Panc1 (cell line): ENCODE results near the gene BRICD5. TPM values are rescaled to one million over a fixed set of nuclear protein-coding genes. Genes with fewer than 3 reads are reported as not detected.

Experiments used
- ATAC-seq: fragments of 200-7000 bp; cut with Tn5 transposase; 2 replicates; pipeline ENCODE4 v1.9.1; 2020; ENCODE audit warnings: mild to moderate bottlenecking, moderate library complexity
- BruUV-seq: library from RNA; stranded (reverse); fragments of 400-500 nt; replicated peaks from 2 replicates; lab custom pipeline; 2021; lab: Mats Ljungman, UMichigan
- CTCF ChIA-PET: fragments of 300-600 bp; sonication (Branson Sonifier 250); formaldehyde crosslinking; loops from one replicate; lab custom pipeline; 2022; ENCODE audit warnings: antibody characterized with exemption; lab: Charles Lee
- POLR2A ChIA-PET: fragments of 300-600 bp; sonication (Branson Sonifier 250); formaldehyde crosslinking; loops from one replicate; lab custom pipeline; 2022; ENCODE audit warnings: antibody characterized with exemption; lab: Charles Lee
- DNase-seq: peaks from one replicate; pipeline ENCODE4 v3.0.0-alpha.2; 2010; ENCODE audit warnings: low read depth, low spot score
- H3K27ac ChIP-seq: 2 replicates; pipeline ENCODE4 v1.5.1; 2011; ENCODE audit warnings: mild to moderate bottlenecking, low read length, inconsistent platforms
- H3K27me3 ChIP-seq: fragments of 200-500 bp; sonication (Bioruptor generic); 2 replicates; pipeline ENCODE4 v1.6.0; 2014; ENCODE audit warnings: low read length, inconsistent platforms; ENCODE audit not compliant: control insufficient read depth, insufficient read depth
- H3K36me3 ChIP-seq: fragments of 200-500 bp; sonication (Bioruptor generic); 2 replicates; pipeline ENCODE4 v1.5.1; 2014; ENCODE audit warnings: inconsistent platforms, mild to moderate bottlenecking, low read length, moderate library complexity; ENCODE audit not compliant: control insufficient read depth, insufficient read depth
- H3K4me1 ChIP-seq: 2 replicates; pipeline ENCODE4 v1.5.1; 2011; ENCODE audit warnings: inconsistent platforms, mild to moderate bottlenecking, low read length, moderate library complexity; ENCODE audit not compliant: control insufficient read depth, insufficient read depth
- H3K4me3 ChIP-seq, 2 experiments: 2 replicates each; pipeline ENCODE4 v1.5.1; 2011 to 2012; ENCODE audit warnings: low read depth in 2 of 2, low read length in 2 of 2, mild to moderate bottlenecking in 2 of 2, inconsistent platforms in 1 of 2, moderate library complexity in 1 of 2
- H3K9me3 ChIP-seq: fragments of 200-500 bp; sonication (Bioruptor generic); 2 replicates; pipeline ENCODE4 v1.5.1; 2014; ENCODE audit warnings: low read depth, mild to moderate bottlenecking, inconsistent platforms, low read length, moderate library complexity; ENCODE audit not compliant: control insufficient read depth, insufficient read depth
- CTCF ChIP-seq: fragments of 450-650 bp; IDR thresholded peaks from 2 replicates; pipeline ENCODE4 v1.5.1; 2017; ENCODE audit warnings: mild to moderate bottlenecking
- POLR2AphosphoS5 ChIP-seq: IDR thresholded peaks from 2 replicates; pipeline ENCODE4 v1.6.1; 2012; ENCODE audit warnings: mild to moderate bottlenecking, low read depth, low read length, moderate library complexity
- REST ChIP-seq, 2 experiments: IDR thresholded peaks; 2 replicates each; pipeline ENCODE4 v1.6.1; 2011 to 2012; ENCODE audit warnings: low read depth in 2 of 2, control low read depth in 1 of 2, low read length in 1 of 2, mild to moderate bottlenecking in 1 of 2, moderate library complexity in 1 of 2; ENCODE audit not compliant: insufficient read depth in 1 of 2
- SIN3A ChIP-seq: IDR thresholded peaks from 2 replicates; pipeline ENCODE4 v1.6.1; 2012; ENCODE audit warnings: low read depth, mild to moderate bottlenecking, low read length, moderate library complexity, borderline replicate concordance; ENCODE audit not compliant: insufficient read depth
- TCF7L2 ChIP-seq: IDR thresholded peaks from 2 replicates; pipeline ENCODE4 v1.6.1; 2011; ENCODE audit warnings: mild to moderate bottlenecking, low read depth, low read length, inconsistent platforms
- in situ Hi-C: cut with HindIII; loops from 2 replicates; pipeline ENCODE4 v1.10.0; 2016; ENCODE audit warnings: low sequenced_read_pairs, low pct_unique_long_range_greater_than_20kb
- intact Hi-C: fragments of 100-400 bp; cut with micrococcal nuclease; formaldehyde crosslinking; loops from one replicate; pipeline ENCODE4 v1.10.0; 2022; ENCODE audit not compliant: unreplicated experiment
- total RNA-seq: library from RNA; stranded (reverse); gene quantifications from one replicate; pipeline ENCODE4 v1.2.1, GENCODE V29; 2021; ENCODE audit not compliant: unreplicated experiment

The BRICD5 gene
- total RNA-seq, 1 experiment from 2014 or later, result 8.7 TPM

- DNase-seq (no peak), ATAC-seq (no peak)
- ChIA-PET CTCF (interaction anchor here (0.7 to 1.1 kb wide), 2 partner anchors 31 to 201 kb away, joined by 3 to 5 read pairs; no protein-coding TSS in a partner anchor), POLR2A (interaction anchor here (0.7 kb wide), 1 partner anchor 11 kb away, joined by 12 read pairs; no protein-coding TSS in a partner anchor)
- Histone ChIP-seq H3K4me1 (peaks cover 16% of the 10 kb centered on the region), H3K4me3 (peak overlapping the region in 1 of 2 experiments; percentile 10; a peak in 1 of 4 replicates), H3K27me3 (no peaks in the 10 kb centered on the region), H3K36me3 (peaks cover 8% of the 10 kb centered on the region; the same call in 1 of the 2 replicates), H3K9me3 (no peaks in the 10 kb centered on the region), H3K27ac (peak overlapping the region; percentile 74)
- TF ChIP-seq CTCF (no peak), TCF7L2 (no peak), POLR2AphosphoS5 (no peak), SIN3A (no peak), REST (IDR thresholded peaks at IDR 0.05; ENCODE audit: insufficient read depth in 1 of 2, low read depth in 2 of 2, low read length in 1 of 2) (no peak)
- TSS peak; percentile 61 for BruUV-seq
- in situ Hi-C loops (no loop called here), intact Hi-C loops (no loop called here)
These were observed 15.7 kb upstream of the BRICD5 start for GRCh38 chr16:2226245-2226793.

- TSS peak; percentile 78 for BruUV-seq
- peak overlapping the region; percentile 75 for H3K27ac ChIP-seq
- TF ChIP-seq SIN3A (no peak), REST (IDR thresholded peaks at IDR 0.05; ENCODE audit: insufficient read depth in 1 of 2, low read depth in 2 of 2, low read length in 1 of 2) (no peak), TCF7L2 (no peak), POLR2AphosphoS5 (no peak), CTCF (no peak)
- peak; percentile 53 for ATAC-seq
- in situ Hi-C loops, result no loop called here
- H3K36me3 ChIP-seq, result peaks cover 7% of the 10 kb centered on the region; the same call in 1 of the 2 replicates
- no peaks in the 10 kb centered on the region for H3K9me3 ChIP-seq
- ChIA-PET CTCF (no interaction called here), POLR2A (no interaction called here)
- H3K27me3 ChIP-seq, result no peaks in the 10 kb centered on the region
- H3K4me1 ChIP-seq, result peaks cover 16% of the 10 kb centered on the region
- peak overlapping the region; percentile 95 to 96 for H3K4me3 ChIP-seq
- intact Hi-C loops, result no loop called here
- no peak for DNase-seq
These were observed 13.4 kb upstream of the BRICD5 start for GRCh38 chr16:2223942-2224486.
